H1 (cell line): ENCODE data around the gene PNMA6E.

ENCODE experiments used
- NANOG ChIP-seq: IDR thresholded peaks from 2 replicates; pipeline ENCODE4 v1.6.1; 2011; ENCODE audit warnings: low read length, low read depth, mild to moderate bottlenecking, inconsistent platforms; ENCODE audit not compliant: insufficient read depth, poor library complexity, severe bottlenecking
- TF ChIP-seq, protein P1 (sequence below), 3 experiments: IDR thresholded peaks; 1 replicate in 2 of 3; 2 replicates in 1 of 3; pipeline versions ENCODE4 v1.5.1 to v1.6.1; 2011; ENCODE audit warnings: low read length in 3 of 3, mild to moderate bottlenecking in 3 of 3, inconsistent platforms in 2 of 3, low read depth in 1 of 3, moderate library complexity in 1 of 3; ENCODE audit not compliant: insufficient read depth in 1 of 3; ENCODE audit errors: control extremely low read depth in 1 of 3

DNA sequence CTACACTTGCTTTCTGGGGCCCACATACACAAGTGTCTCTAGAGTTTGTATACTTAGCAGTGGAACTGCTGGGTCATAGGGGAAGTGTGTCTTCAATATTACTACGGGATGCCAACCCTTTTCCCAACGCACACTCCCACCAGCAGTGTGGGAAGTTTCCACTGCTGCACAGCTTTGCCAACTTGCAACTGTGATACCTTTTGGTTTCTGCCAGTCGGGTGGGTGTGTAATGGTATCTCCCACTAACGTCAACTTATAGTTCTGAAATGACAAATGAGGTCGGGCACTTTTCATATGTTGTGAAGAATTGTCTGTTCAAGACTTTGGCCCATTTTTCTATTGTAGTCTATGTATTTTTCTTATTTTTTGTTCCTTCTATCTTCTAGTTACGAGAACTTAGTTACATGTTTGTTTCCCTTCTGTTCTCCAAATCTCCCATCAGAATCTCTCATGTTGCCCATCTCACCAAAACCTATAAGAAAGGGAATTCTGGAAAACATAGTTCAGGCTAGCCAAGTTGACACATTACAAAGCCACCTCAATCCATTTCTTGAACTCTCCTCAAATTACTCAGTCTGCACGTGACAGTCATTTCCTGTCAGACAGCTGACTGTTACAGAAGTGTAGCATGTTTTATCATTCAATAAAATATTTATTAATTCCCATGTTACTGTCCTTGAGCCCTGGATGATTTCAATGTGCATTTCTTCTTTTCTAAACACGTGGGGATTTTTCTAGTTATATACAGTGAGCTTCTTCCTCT, 30.7 kb downstream of the PNMA6E start:
- TF ChIP-seq, protein P1, sequence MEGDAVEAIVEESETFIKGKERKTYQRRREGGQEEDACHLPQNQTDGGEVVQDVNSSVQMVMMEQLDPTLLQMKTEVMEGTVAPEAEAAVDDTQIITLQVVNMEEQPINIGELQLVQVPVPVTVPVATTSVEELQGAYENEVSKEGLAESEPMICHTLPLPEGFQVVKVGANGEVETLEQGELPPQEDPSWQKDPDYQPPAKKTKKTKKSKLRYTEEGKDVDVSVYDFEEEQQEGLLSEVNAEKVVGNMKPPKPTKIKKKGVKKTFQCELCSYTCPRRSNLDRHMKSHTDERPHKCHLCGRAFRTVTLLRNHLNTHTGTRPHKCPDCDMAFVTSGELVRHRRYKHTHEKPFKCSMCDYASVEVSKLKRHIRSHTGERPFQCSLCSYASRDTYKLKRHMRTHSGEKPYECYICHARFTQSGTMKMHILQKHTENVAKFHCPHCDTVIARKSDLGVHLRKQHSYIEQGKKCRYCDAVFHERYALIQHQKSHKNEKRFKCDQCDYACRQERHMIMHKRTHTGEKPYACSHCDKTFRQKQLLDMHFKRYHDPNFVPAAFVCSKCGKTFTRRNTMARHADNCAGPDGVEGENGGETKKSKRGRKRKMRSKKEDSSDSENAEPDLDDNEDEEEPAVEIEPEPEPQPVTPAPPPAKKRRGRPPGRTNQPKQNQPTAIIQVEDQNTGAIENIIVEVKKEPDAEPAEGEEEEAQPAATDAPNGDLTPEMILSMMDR (IDR thresholded peaks at IDR 0.05; ENCODE audit: control extremely low read depth in 1 of 3, insufficient read depth in 1 of 3, low read depth in 1 of 3, low read length in 3 of 3), result no peak
- no peak for TF ChIP-seq NANOG
